GM12874 (cell line): Measurements from ENCODE around the gene DYRK1A.

Experiments used
- TF ChIP-seq, protein P1 (sequence below): IDR thresholded peaks from 2 replicates; pipeline ENCODE4 v1.5.1; 2011; ENCODE audit warnings: low read depth, mild to moderate bottlenecking, control low read depth, low read length, moderate library complexity; ENCODE audit not compliant: insufficient read depth

The DYRK1A gene

GRCh38 chr21:37537391-37537996 lies 170.9 kb downstream of the DYRK1A start:
- TF ChIP-seq, protein P1, sequence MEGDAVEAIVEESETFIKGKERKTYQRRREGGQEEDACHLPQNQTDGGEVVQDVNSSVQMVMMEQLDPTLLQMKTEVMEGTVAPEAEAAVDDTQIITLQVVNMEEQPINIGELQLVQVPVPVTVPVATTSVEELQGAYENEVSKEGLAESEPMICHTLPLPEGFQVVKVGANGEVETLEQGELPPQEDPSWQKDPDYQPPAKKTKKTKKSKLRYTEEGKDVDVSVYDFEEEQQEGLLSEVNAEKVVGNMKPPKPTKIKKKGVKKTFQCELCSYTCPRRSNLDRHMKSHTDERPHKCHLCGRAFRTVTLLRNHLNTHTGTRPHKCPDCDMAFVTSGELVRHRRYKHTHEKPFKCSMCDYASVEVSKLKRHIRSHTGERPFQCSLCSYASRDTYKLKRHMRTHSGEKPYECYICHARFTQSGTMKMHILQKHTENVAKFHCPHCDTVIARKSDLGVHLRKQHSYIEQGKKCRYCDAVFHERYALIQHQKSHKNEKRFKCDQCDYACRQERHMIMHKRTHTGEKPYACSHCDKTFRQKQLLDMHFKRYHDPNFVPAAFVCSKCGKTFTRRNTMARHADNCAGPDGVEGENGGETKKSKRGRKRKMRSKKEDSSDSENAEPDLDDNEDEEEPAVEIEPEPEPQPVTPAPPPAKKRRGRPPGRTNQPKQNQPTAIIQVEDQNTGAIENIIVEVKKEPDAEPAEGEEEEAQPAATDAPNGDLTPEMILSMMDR: no peak

GRCh38 chr21:37538971-37539590 lies 172.5 kb downstream of the DYRK1A start:
- TF ChIP-seq, protein P1: no peak

DNA sequence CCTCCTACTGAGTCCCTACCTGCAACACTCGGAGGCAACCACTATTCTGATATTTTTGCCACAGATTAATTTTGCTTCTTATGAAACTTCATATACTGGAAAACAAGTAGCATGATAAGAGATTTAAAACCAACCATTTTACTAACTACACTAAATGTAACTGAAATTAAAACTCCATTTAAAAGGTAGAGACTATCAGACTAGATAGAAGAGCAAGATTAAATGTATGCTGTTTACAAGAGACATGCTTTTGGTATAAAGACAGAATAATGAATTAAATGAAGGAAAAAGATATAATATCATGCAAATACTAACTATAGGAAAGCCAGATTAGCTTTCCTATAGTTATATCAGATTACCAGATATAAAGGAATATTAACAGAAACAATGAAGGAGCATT lies 175.9 kb downstream of the DYRK1A start:
- TF ChIP-seq, protein P1: no peak

DNA sequence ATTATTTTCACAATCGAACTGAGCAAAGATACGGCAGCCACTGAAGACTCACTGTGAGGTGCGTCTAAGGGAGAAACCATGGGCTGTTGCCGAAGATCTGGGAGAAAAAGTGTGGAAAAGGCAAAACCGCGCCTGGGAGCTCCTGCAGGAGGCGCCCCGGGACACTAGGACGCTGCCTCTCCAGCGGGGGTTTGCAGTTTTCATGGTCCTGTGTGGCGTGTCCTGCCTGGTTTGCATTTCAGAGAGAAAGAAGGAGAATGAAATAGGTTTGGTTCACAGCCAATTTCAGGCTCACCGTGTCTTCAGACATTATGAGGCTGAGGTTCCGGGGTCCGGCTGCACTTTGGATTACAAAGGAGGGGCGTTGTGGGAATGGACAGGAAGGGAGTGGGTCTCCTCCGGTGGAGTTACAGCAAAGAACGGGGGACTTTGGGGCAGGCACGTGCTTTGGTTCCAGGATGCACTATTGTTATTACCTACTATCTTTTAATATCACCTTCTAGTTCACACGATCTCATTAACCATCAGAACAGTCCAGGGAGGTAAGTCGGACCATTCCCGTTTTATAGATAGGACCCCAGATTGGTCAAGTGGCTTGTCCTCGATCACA lies 179.8 kb downstream of the DYRK1A start:
- TF ChIP-seq, protein P1: no peak

DNA sequence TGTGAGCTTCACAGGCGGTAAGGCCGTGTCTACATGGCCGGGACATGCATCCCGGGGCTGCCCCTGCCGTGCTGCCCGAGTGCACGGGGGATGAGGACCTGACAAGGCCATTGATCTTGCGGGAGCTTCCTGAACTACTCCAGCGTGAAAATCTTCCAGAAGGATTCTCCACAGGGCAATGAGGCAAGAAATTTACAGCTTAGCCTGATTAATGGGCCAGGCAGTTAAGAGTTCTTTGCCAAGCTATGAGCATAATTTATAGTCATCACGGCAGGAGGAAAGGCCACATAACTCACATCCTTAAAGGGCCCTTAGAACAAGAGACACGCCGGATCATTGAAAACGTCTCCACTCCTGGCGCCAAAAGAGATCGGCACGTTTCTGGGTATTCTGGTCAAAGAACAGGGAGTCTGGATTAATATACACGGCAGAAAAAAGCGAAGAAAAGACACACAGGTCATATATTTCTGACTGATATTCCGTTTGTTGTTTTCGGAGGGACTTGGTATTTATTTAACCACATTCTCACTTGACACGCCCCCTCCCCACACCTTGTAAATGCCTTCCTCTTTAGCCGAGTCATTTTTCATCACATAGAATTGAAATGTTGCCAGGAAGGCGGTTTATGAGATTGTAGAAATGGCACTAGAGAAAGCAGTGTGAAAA lies 180.5 kb downstream of the DYRK1A start:
- TF ChIP-seq, protein P1: no peak

DNA sequence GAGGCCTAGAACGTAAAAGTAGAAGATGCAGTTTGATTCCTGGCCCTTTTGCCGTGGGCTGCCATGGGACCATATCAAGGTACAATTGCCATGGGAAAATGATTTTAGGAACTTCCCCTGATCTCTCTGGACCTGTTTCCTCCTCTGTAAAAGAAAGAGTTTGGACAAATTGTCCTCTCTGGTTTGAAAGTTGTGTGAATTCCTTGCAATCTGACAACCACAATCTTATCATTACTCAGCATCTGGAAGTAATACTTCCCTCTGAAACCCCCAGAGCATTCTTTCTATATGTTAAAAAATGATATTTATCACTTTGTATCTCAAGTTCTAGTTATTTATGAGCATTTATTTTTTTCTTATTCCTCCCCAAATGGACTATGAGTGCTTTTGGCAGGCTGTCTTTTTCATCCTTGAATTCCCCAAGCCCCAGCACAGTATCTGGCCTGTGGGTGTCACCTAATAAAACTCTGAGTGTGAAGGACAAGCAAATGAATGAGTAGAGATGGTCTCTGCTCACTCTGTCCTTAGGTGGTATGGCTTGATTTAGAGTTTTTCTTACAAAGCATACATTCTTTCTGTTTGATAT lies 181.1 kb downstream of the DYRK1A start:
- TF ChIP-seq, protein P1: no peak

DNA sequence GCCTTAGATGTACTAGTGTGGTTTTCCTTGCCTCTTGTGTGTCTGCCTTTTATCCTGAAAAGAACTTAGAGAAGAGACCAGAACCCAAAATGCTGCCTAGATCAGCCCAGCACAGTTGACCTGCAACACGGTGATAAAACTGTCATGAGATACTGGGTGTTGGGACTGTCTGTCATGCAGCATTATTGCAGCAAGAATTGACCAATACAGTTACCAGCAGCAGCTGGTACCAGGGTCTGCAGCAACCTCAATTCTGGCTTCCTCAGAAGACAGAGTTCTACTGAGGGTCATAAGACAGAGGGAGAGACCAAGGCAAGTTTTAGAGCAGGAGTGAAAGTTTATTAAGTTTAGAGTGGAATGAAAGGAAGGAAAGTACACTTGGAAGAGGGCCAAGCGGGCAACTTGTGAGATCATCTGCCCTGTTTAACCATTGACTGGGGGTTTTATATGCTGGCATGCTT lies 182.0 kb downstream of the DYRK1A start:
- TF ChIP-seq, protein P1: no peak
